ENCODE measurements around the gene C2orf72. TPM values are rescaled to one million over a fixed set of nuclear protein-coding genes. Genes with fewer than 3 reads are reported as not detected.
A peak's percentile ranks its signal among the peaks of the same experiment; 100 is the strongest.

C2orf72 gene
- total RNA-seq, 4 donors from 2014 or later = 15.9 to 52.7 (median 23.6) TPM

DNA sequence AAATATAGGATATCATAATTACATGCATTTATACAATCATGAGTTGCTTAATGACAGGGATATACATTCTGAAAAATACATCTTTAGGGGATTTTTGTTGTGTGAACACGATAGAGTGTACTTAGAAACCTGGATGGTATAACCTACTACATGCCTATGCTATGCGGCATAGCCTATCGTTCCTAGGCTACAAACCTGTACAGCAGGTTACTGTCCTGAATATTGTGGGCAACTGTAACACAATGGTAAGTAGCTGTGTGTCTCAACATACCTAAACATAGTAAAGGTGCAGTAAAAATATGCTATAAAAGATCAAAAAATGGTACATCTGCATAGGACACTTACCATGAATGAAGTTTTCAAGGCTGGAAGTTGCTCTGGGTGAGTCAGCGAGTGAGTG, 6.5 kb downstream of the C2orf72 start:
- H3K27ac ChIP-seq = no peak overlapping the region
- DNase-seq = no peak
- H3K4me3 ChIP-seq = no peak overlapping the region
- 95% methylated on average over 4 of the region's 4 CpGs for WGBS, 2 donors (ENCODE audit: low coverage in 1 of 2)
- intact Hi-C loops (cut with DNase I; ENCODE audit: low total_unique reads) = no loop called here
- H3K9me3 ChIP-seq = no peaks in the 10 kb centered on the region
- H3K4me1 ChIP-seq = peaks cover 0 to 20% (median 3%) of the 10 kb centered on the region in 4 donors
- no peaks in the 10 kb centered on the region for H3K36me3 ChIP-seq
- peaks cover 16% of the 10 kb centered on the region for H3K27me3 ChIP-seq
- TF ChIP-seq CTCF (IDR thresholded peaks at IDR 0.05) (no peak), POLR2A (IDR thresholded peaks at IDR 0.05) (no peak), POLR2AphosphoS5 (IDR thresholded peaks at IDR 0.05) (no peak), EP300 (IDR thresholded peaks at IDR 0.05; ENCODE audit: low read depth) (no peak)
- in situ Hi-C loops (cut with MboI; ENCODE audit: low pct_ligation_motif_present in 1 of 4, low pct_unique_long_range_greater_than_20kb in 1 of 4, low sequenced_read_pairs in 3 of 4) = no loop called here

- no peaks in the 10 kb centered on the region for H3K9me3 ChIP-seq
- no peak for DNase-seq
- intact Hi-C loops (cut with DNase I; ENCODE audit: low total_unique reads) = no loop called here
- H3K36me3 ChIP-seq = no peaks in the 10 kb centered on the region
- H3K27ac ChIP-seq = no peak overlapping the region
- WGBS, 2 donors (ENCODE audit: low coverage in 1 of 2) = 89% methylated on average over 5 of the region's 5 CpGs; no CpG with 5 or more reads in 1 of the 2 donors
- H3K27me3 ChIP-seq = no peaks in the 10 kb centered on the region
- peaks cover 0 to 38% (median 23%) of the 10 kb centered on the region in 4 donors for H3K4me1 ChIP-seq
- in situ Hi-C loops (cut with MboI; ENCODE audit: low pct_ligation_motif_present in 1 of 4, low pct_unique_long_range_greater_than_20kb in 1 of 4, low sequenced_read_pairs in 3 of 4) = no loop called here
- H3K4me3 ChIP-seq = no peak overlapping the region
- TF ChIP-seq POLR2A (IDR thresholded peaks at IDR 0.05) = no peak
- TF ChIP-seq CTCF (IDR thresholded peaks at IDR 0.05) = no peak
- no peak for TF ChIP-seq EP300 (IDR thresholded peaks at IDR 0.05; ENCODE audit: low read depth)
- no peak for TF ChIP-seq POLR2AphosphoS5 (IDR thresholded peaks at IDR 0.05)
Observed at GRCh38 chr2:231046916-231047273, 9.6 kb downstream of the C2orf72 start.

DNA sequence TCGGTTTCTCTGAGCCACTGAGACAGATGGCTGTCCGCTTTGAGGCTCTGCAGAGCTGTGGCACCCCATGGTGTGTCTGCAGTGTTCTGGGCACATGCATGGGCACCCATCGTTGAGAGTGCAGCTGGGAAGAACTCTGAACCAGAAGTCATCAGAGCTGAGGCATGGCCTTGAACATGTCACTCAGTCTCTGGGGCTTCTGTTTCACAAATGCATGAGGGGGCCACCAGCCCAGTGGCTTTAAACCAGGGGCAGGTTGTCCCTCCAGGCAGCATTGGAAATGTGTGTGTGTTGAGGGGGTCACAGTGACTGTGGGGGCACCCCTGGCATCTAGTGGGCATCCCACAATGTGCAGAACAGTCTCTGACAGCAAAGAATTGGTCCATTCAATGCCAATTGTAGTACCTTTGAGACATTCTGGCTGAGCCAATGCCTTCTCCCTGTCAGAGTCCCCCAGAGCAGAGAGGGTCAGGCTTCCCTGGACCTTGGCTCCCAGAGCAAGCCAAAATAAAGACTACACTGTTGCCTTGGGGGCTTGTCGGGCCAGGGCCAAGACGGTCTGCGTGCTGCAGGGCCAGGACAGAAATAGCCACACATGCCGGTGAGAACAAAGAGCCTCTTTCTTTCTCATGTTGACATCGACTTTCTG, 10.1 kb downstream of the C2orf72 start:
- WGBS, 2 donors (ENCODE audit: low coverage in 1 of 2) = 69% methylated on average over 8 of the region's 8 CpGs; no CpG with 5 or more reads in 1 of the 2 donors
- Histone ChIP-seq H3K36me3 (no peaks in the 10 kb centered on the region), H3K27me3 (no peaks in the 10 kb centered on the region), H3K4me1 (peaks cover 0 to 43% (median 28%) of the 10 kb centered on the region in 4 donors), H3K27ac (no peak overlapping the region), H3K4me3 (no peak overlapping the region), H3K9me3 (no peaks in the 10 kb centered on the region)
- DNase-seq = no peak
- intact Hi-C loops (cut with DNase I; ENCODE audit: low total_unique reads) = no loop called here
- in situ Hi-C loops (cut with MboI; ENCODE audit: low pct_ligation_motif_present in 1 of 4, low pct_unique_long_range_greater_than_20kb in 1 of 4, low sequenced_read_pairs in 3 of 4) = no loop called here
- no peak for TF ChIP-seq EP300 (IDR thresholded peaks at IDR 0.05; ENCODE audit: low read depth)
- TF ChIP-seq POLR2A (IDR thresholded peaks at IDR 0.05) = no peak
- no peak for TF ChIP-seq CTCF (IDR thresholded peaks at IDR 0.05)
- no peak for TF ChIP-seq POLR2AphosphoS5 (IDR thresholded peaks at IDR 0.05)

- Histone ChIP-seq H3K4me1 (peaks cover 0 to 45% (median 32%) of the 10 kb centered on the region in 4 donors), H3K4me3 (no peak overlapping the region), H3K27me3 (no peaks in the 10 kb centered on the region), H3K36me3 (no peaks in the 10 kb centered on the region), H3K9me3 (no peaks in the 10 kb centered on the region), H3K27ac (peak overlapping the region in 1 of 4 donors; percentile 83)
- no peak for DNase-seq
- intact Hi-C loops (cut with DNase I; ENCODE audit: low total_unique reads) = no loop called here
- WGBS, 2 donors (ENCODE audit: low coverage in 1 of 2) = 67% methylated on average over 10 of the region's 10 CpGs; no CpG with 5 or more reads in 1 of the 2 donors
- in situ Hi-C loops (cut with MboI; ENCODE audit: low pct_ligation_motif_present in 1 of 4, low pct_unique_long_range_greater_than_20kb in 1 of 4, low sequenced_read_pairs in 3 of 4) = no loop called here
- TF ChIP-seq POLR2A (IDR thresholded peaks at IDR 0.05) (no peak), POLR2AphosphoS5 (IDR thresholded peaks at IDR 0.05) (no peak), CTCF (IDR thresholded peaks at IDR 0.05) (no peak), EP300 (IDR thresholded peaks at IDR 0.05; ENCODE audit: low read depth) (no peak)
Observed at GRCh38 chr2:231047923-231048915, 10.9 kb downstream of the C2orf72 start.

All from transverse colon (tissue), 4 donors.